ENCODE data around the gene FAM229A.

The FAM229A gene

GRCh38 chr1:32362474-32363313 is at the start of gene FAM229A, which contains the start of gene TSSK3:
Gene FAM229A, minus strand, starts transcription at chr1:32362485. Its CDS starts 394 bp downstream, at chr1:32362091.
Gene TSSK3, plus strand, starts transcription at chr1:32362539. Its CDS starts 163 bp downstream, at chr1:32362702.
- no peak within 1 kb of the TSS for H3K27ac ChIP-seq (ENCODE audit: poor library complexity, severe bottlenecking)
- no peaks in the 10 kb centered on the region for H3K9me3 ChIP-seq (ENCODE audit: severe bottlenecking)
- no peaks in the 10 kb centered on the region for H3K27me3 ChIP-seq (ENCODE audit: insufficient read depth, poor library complexity, severe bottlenecking)
- no peaks in the 10 kb centered on the region for H3K4me1 ChIP-seq (ENCODE audit: insufficient read depth, poor library complexity, severe bottlenecking)
- H3K4me3 ChIP-seq (ENCODE audit: severe bottlenecking) = peak within 1 kb of the TSS; percentile 33
- H3K36me3 ChIP-seq (ENCODE audit: low read depth) = 0 out of 2 replicates have a peak, but pooled peaks cover 7% of the 10 kb centered on the region
- TF ChIP-seq CTCF (IDR thresholded peaks at IDR 0.05; ENCODE audit: poor library complexity, severe bottlenecking) = no peak
- ATAC-seq (ENCODE audit: low read depth) (no peak), DNase-seq (ENCODE audit: low spot score) (no peak)

- no peak for TF ChIP-seq CTCF (IDR thresholded peaks at IDR 0.05; ENCODE audit: poor library complexity, severe bottlenecking)
- Histone ChIP-seq H3K9me3 (ENCODE audit: severe bottlenecking) (no peaks in the 10 kb centered on the region), H3K27me3 (ENCODE audit: insufficient read depth, poor library complexity, severe bottlenecking) (no peaks in the 10 kb centered on the region), H3K36me3 (ENCODE audit: low read depth) (no peaks in the 10 kb centered on the region), H3K4me3 (ENCODE audit: severe bottlenecking) (no peak overlapping the region), H3K27ac (ENCODE audit: poor library complexity, severe bottlenecking) (no peak overlapping the region), H3K4me1 (ENCODE audit: insufficient read depth, poor library complexity, severe bottlenecking) (no peaks in the 10 kb centered on the region)
- ATAC-seq (ENCODE audit: low read depth) = no peak
- DNase-seq (ENCODE audit: low spot score) = no peak
Measured at GRCh38 chr1:32411261-32411660, 49.0 kb upstream of the FAM229A start.

- Histone ChIP-seq H3K27ac (ENCODE audit: poor library complexity, severe bottlenecking) (no peak overlapping the region), H3K4me3 (ENCODE audit: severe bottlenecking) (no peak overlapping the region), H3K9me3 (ENCODE audit: severe bottlenecking) (no peaks in the 10 kb centered on the region), H3K4me1 (ENCODE audit: insufficient read depth, poor library complexity, severe bottlenecking) (no peaks in the 10 kb centered on the region), H3K27me3 (ENCODE audit: insufficient read depth, poor library complexity, severe bottlenecking) (no peaks in the 10 kb centered on the region), H3K36me3 (ENCODE audit: low read depth) (no peaks in the 10 kb centered on the region)
- no peak for DNase-seq (ENCODE audit: low spot score)
- no peak for ATAC-seq (ENCODE audit: low read depth)
- no peak for TF ChIP-seq CTCF (IDR thresholded peaks at IDR 0.05; ENCODE audit: poor library complexity, severe bottlenecking)
Measured at GRCh38 chr1:32406629-32407111, 44.4 kb upstream of the FAM229A start.

- Histone ChIP-seq H3K4me3 (ENCODE audit: severe bottlenecking) (no peak overlapping the region), H3K36me3 (ENCODE audit: low read depth) (no peaks in the 10 kb centered on the region), H3K27ac (ENCODE audit: poor library complexity, severe bottlenecking) (no peak overlapping the region), H3K9me3 (ENCODE audit: severe bottlenecking) (no peaks in the 10 kb centered on the region), H3K4me1 (ENCODE audit: insufficient read depth, poor library complexity, severe bottlenecking) (no peaks in the 10 kb centered on the region), H3K27me3 (ENCODE audit: insufficient read depth, poor library complexity, severe bottlenecking) (no peaks in the 10 kb centered on the region)
- no peak for TF ChIP-seq CTCF (IDR thresholded peaks at IDR 0.05; ENCODE audit: poor library complexity, severe bottlenecking)
- DNase-seq (ENCODE audit: low spot score) = no peak
- ATAC-seq (ENCODE audit: low read depth) = 0 out of 3 replicates have a peak, but pooled peaks have one; percentile 33
Measured at GRCh38 chr1:32405672-32406467, 43.6 kb upstream of the FAM229A start.

Data from RWPE2 (cell line).